Nephron progenitor cell (in vitro differentiated cells): ENCODE measurements around the gene UBL5.
A peak's percentile ranks its signal among the peaks of the same experiment; 100 is the strongest.

Experiments used
- DNase-seq: peaks from one replicate; pipeline ENCODE4 v3.0.0; 2021
- H3K27ac Mint-ChIP-seq: 2 replicates; pipeline ENCODE4 v1.8.0; 2021; ENCODE audit warnings: mild to moderate bottlenecking, moderate library complexity, mixed read lengths
- H3K27me3 Mint-ChIP-seq: 2 replicates; pipeline ENCODE4 v1.8.0; 2021; ENCODE audit warnings: mild to moderate bottlenecking, low read depth, mixed read lengths; ENCODE audit not compliant: poor library complexity
- H3K36me3 Mint-ChIP-seq: 2 replicates; pipeline ENCODE4 v1.8.0; 2021; ENCODE audit warnings: low read depth, mixed read lengths
- H3K4me1 Mint-ChIP-seq: 2 replicates; pipeline ENCODE4 v1.8.0; 2021; ENCODE audit warnings: mixed read lengths
- H3K4me3 Mint-ChIP-seq: 2 replicates; pipeline ENCODE4 v1.8.0; 2021; ENCODE audit warnings: mild to moderate bottlenecking, moderate library complexity, mixed read lengths
- H3K9me3 Mint-ChIP-seq: 2 replicates; pipeline ENCODE4 v1.8.0; 2021; ENCODE audit warnings: mild to moderate bottlenecking, moderate library complexity, mixed read lengths
- CTCF ChIP-seq: fragments of 200-600 bp; sonication (generic); IDR thresholded peaks from 2 replicates; pipeline ENCODE4 v1.5.0; 2021; ENCODE audit warnings: antibody characterized with exemption

Gene UBL5

GRCh38 chr19:9848060-9848459 is 20.3 kb downstream of the UBL5 start:
- DNase-seq = peak; percentile 65
- H3K36me3 Mint-ChIP-seq = peaks cover 25% of the 10 kb centered on the region
- H3K4me3 Mint-ChIP-seq = no peak overlapping the region
- peaks cover 70% of the 10 kb centered on the region for H3K4me1 Mint-ChIP-seq
- H3K9me3 Mint-ChIP-seq = no peaks in the 10 kb centered on the region
- peak; percentile 61 for TF ChIP-seq CTCF
- peaks cover 3% of the 10 kb centered on the region for H3K27me3 Mint-ChIP-seq
- H3K27ac Mint-ChIP-seq = peak overlapping the region; percentile 69

- no peak for TF ChIP-seq CTCF
- DNase-seq = peak; percentile 62
Measured at GRCh38 chr19:9848762-9849161, 21.0 kb downstream of the UBL5 start.

GRCh38 chr19:9849791-9850190 is 22.1 kb downstream of the UBL5 start:
- DNase-seq = no peak
- Mint-ChIP-seq H3K27me3 (peaks cover 3% of the 10 kb centered on the region), H3K4me3 (no peak overlapping the region), H3K27ac (no peak overlapping the region), H3K4me1 (peaks cover 85% of the 10 kb centered on the region), H3K36me3 (peaks cover 19% of the 10 kb centered on the region), H3K9me3 (no peaks in the 10 kb centered on the region)
- no peak for TF ChIP-seq CTCF

More at GRCh38 chr19:9848762-9849161, 21.0 kb downstream of the UBL5 start:
- peaks cover 3% of the 10 kb centered on the region for H3K27me3 Mint-ChIP-seq
- H3K4me1 Mint-ChIP-seq = peaks cover 77% of the 10 kb centered on the region
- H3K36me3 Mint-ChIP-seq = peaks cover 22% of the 10 kb centered on the region
- no peaks in the 10 kb centered on the region for H3K9me3 Mint-ChIP-seq
- H3K4me3 Mint-ChIP-seq = no peak overlapping the region
- peak overlapping the region; percentile 78 for H3K27ac Mint-ChIP-seq

- H3K4me3 Mint-ChIP-seq = peak overlapping the region; percentile 73
- H3K27me3 Mint-ChIP-seq = peaks cover 3% of the 10 kb centered on the region
- no peaks in the 10 kb centered on the region for H3K9me3 Mint-ChIP-seq
- peak overlapping the region; percentile 99 for H3K27ac Mint-ChIP-seq
- TF ChIP-seq CTCF = no peak
- peak; percentile 58 for DNase-seq
- H3K36me3 Mint-ChIP-seq = peaks cover 13% of the 10 kb centered on the region
- peaks cover 85% of the 10 kb centered on the region for H3K4me1 Mint-ChIP-seq
Measured at GRCh38 chr19:9850235-9850959, 22.7 kb downstream of the UBL5 start.

GRCh38 chr19:9854282-9854846 is 26.6 kb downstream of the UBL5 start:
- no peak for DNase-seq
- H3K4me3 Mint-ChIP-seq = peak overlapping the region; percentile 32
- H3K9me3 Mint-ChIP-seq = no peaks in the 10 kb centered on the region
- H3K36me3 Mint-ChIP-seq = peaks cover 35% of the 10 kb centered on the region
- H3K27ac Mint-ChIP-seq = no peak overlapping the region
- no peak for TF ChIP-seq CTCF
- peaks cover 57% of the 10 kb centered on the region for H3K4me1 Mint-ChIP-seq
- H3K27me3 Mint-ChIP-seq = peaks cover 12% of the 10 kb centered on the region

- Mint-ChIP-seq H3K27ac (no peak overlapping the region), H3K36me3 (peaks cover 35% of the 10 kb centered on the region), H3K4me1 (peaks cover 34% of the 10 kb centered on the region), H3K4me3 (no peak overlapping the region), H3K27me3 (peaks cover 12% of the 10 kb centered on the region), H3K9me3 (no peaks in the 10 kb centered on the region)
- TF ChIP-seq CTCF = no peak
- DNase-seq = no peak
Measured at GRCh38 chr19:9856609-9857008, 28.9 kb downstream of the UBL5 start.
